AG08396 (cell line): Measurements from ENCODE around the gene MPPED1.

ENCODE experiments used
- DNase-seq: peaks from one replicate; pipeline ENCODE4 v3.0.0; 2012; ENCODE audit warnings: low spot score, mixed read lengths

The MPPED1 gene

GRCh38 chr22:43498856-43499253 is 87.0 kb downstream of the MPPED1 start:
- DNase-seq, result no peak

- no peak for DNase-seq
These were observed 89.3 kb downstream of the MPPED1 start for GRCh38 chr22:43500792-43501785.

GRCh38 chr22:43501878-43502277 is 90.1 kb downstream of the MPPED1 start:
- DNase-seq, result no peak

GRCh38 chr22:43502306-43502874 is 90.6 kb downstream of the MPPED1 start:
- no peak for DNase-seq

- DNase-seq, result no peak
These were observed 92.3 kb downstream of the MPPED1 start for GRCh38 chr22:43504068-43504467.

GRCh38 chr22:43504666-43505261 is 93.0 kb downstream of the MPPED1 start:
- DNase-seq, result no peak

GRCh38 chr22:43505423-43505822 is 93.6 kb downstream of the MPPED1 start:
- no peak for DNase-seq

GRCh38 chr22:43505896-43506295 is 94.1 kb downstream of the MPPED1 start:
- DNase-seq, result no peak

GRCh38 chr22:43506487-43506886 is 94.7 kb downstream of the MPPED1 start:
- no peak for DNase-seq

GRCh38 chr22:43507235-43507634 is 95.4 kb downstream of the MPPED1 start:
- no peak for DNase-seq

GRCh38 chr22:43508489-43508888 is 96.7 kb downstream of the MPPED1 start:
- no peak for DNase-seq

GRCh38 chr22:43509337-43509736 is 97.5 kb downstream of the MPPED1 start:
- DNase-seq, result no peak

GRCh38 chr22:43510281-43511070 is 98.7 kb downstream of the MPPED1 start:
- no peak for DNase-seq

- DNase-seq, result no peak
These were observed 99.6 kb downstream of the MPPED1 start for GRCh38 chr22:43511276-43511910.

GRCh38 chr22:43512279-43512678 is 100.5 kb downstream of the MPPED1 start:
- no peak for DNase-seq

- DNase-seq, result no peak
These were observed 102.8 kb downstream of the MPPED1 start for GRCh38 chr22:43514476-43515157.

- DNase-seq, result no peak
These were observed 103.6 kb downstream of the MPPED1 start for GRCh38 chr22:43515411-43515810.

GRCh38 chr22:43515902-43516301 is 104.1 kb downstream of the MPPED1 start:
- DNase-seq, result no peak

GRCh38 chr22:43516386-43516785 is 104.6 kb downstream of the MPPED1 start:
- no peak for DNase-seq

GRCh38 chr22:43516996-43517635 is 105.3 kb downstream of the MPPED1 start:
- DNase-seq, result no peak

GRCh38 chr22:43520632-43521039 is 108.8 kb downstream of the MPPED1 start:
- no peak for DNase-seq
